Peyer's patch (tissue), 4 donors: Measurements from ENCODE around the gene CACNG1. TPM values are rescaled to one million over a fixed set of nuclear protein-coding genes. Genes with fewer than 3 reads are reported as not detected.

Experiments used
- DNase-seq, 3 donors: peaks; one replicate each; pipeline ENCODE4 v3.0.0-alpha.2; 2017 to 2019
- H3K27ac ChIP-seq, 4 donors: fragments of 200-600 bp; sonication (generic); one replicate each; pipeline ENCODE4 v1.5.1; 2016 to 2019
- H3K27me3 ChIP-seq, 2 donors: fragments of 200-600 bp; sonication (generic); one replicate each; pipeline ENCODE4 v1.5.1; 2019
- H3K36me3 ChIP-seq, 3 donors: fragments of 200-600 bp; sonication (generic); one replicate each; pipeline ENCODE4 v1.5.1; 2016 to 2019
- H3K4me1 ChIP-seq, 4 donors: fragments of 200-600 bp; sonication (generic); one replicate each; pipeline ENCODE4 v1.5.1; 2016 to 2019
- H3K4me3 ChIP-seq, 4 donors: fragments of 200-600 bp; sonication (generic); 1 replicate in 3 of 4; 2 replicates in 1 of 4; pipeline ENCODE4 v1.5.1; 2016 to 2019; ENCODE audit warnings: mild to moderate bottlenecking in 1 of 4
- H3K9me3 ChIP-seq, 4 donors: fragments of 200-600 bp; sonication (generic); one replicate each; pipeline ENCODE4 v1.5.1; 2016 to 2019; ENCODE audit warnings: mild to moderate bottlenecking in 1 of 4
- CTCF ChIP-seq, 6 experiments: fragments of 450-650 bp in 4 of 6; fragments of 200-600 bp in 2 of 6; sonication (generic) in 1 of 6; IDR thresholded peaks; one replicate each; pipeline ENCODE4 v1.5.1; 2017 to 2019; ENCODE audit warnings: antibody characterized with exemption in 6 of 6, mild to moderate bottlenecking in 3 of 6, moderate library complexity in 1 of 6
- POLR2A ChIP-seq, 2 donors: fragments of 450-650 bp; IDR thresholded peaks; one replicate each; pipeline ENCODE4 v1.5.1; 2017; ENCODE audit warnings: antibody characterized with exemption in 2 of 2, mild to moderate bottlenecking in 2 of 2, moderate library complexity in 2 of 2
- total RNA-seq, 4 donors: library from RNA; depleted of rRNA; stranded (reverse); fragments of >200 nt; gene quantifications; one replicate each; pipeline ENCODE4 v1.1.0, GENCODE V29; 2016

Gene CACNG1
- total RNA-seq, 4 donors from 2014 or later = not detected

- no peaks in the 10 kb centered on the region for H3K4me1 ChIP-seq
- no peak overlapping the region for H3K4me3 ChIP-seq
- no peaks in the 10 kb centered on the region for H3K27me3 ChIP-seq
- peak in 1 of 3 donors; percentile 26 for DNase-seq
- TF ChIP-seq CTCF (IDR thresholded peaks at IDR 0.05) = no peak
- no peak for TF ChIP-seq POLR2A (IDR thresholded peaks at IDR 0.05)
- peaks cover 0 to 14% (median 0%) of the 10 kb centered on the region in 4 donors for H3K9me3 ChIP-seq
- H3K27ac ChIP-seq = no peak overlapping the region
- H3K36me3 ChIP-seq = no peaks in the 10 kb centered on the region
Observed at GRCh38 chr17:67052720-67053437, 8.5 kb downstream of the CACNG1 start.

- peaks cover 0 to 8% (median 0%) of the 10 kb centered on the region in 4 donors for H3K9me3 ChIP-seq
- DNase-seq = peak in 1 of 3 donors; percentile 26
- TF ChIP-seq POLR2A (IDR thresholded peaks at IDR 0.05) = no peak
- no peak for TF ChIP-seq CTCF (IDR thresholded peaks at IDR 0.05)
Observed at GRCh38 chr17:67053438-67054000, 9.2 kb downstream of the CACNG1 start.

GRCh38 chr17:67054011-67054591 lies 9.7 kb downstream of the CACNG1 start:
- no peaks in the 10 kb centered on the region for H3K27me3 ChIP-seq
- H3K27ac ChIP-seq = no peak overlapping the region
- peaks cover 0 to 4% (median 0%) of the 10 kb centered on the region in 4 donors for H3K9me3 ChIP-seq
- H3K4me3 ChIP-seq = no peak overlapping the region
- H3K36me3 ChIP-seq = no peaks in the 10 kb centered on the region
- TF ChIP-seq CTCF (IDR thresholded peaks at IDR 0.05) = no peak
- TF ChIP-seq POLR2A (IDR thresholded peaks at IDR 0.05) = no peak
- H3K4me1 ChIP-seq = no peaks in the 10 kb centered on the region
- peak in 1 of 3 donors; percentile 26 for DNase-seq

More at GRCh38 chr17:67053438-67054000, 9.2 kb downstream of the CACNG1 start:
- Histone ChIP-seq H3K4me1 (no peaks in the 10 kb centered on the region), H3K27me3 (no peaks in the 10 kb centered on the region), H3K36me3 (no peaks in the 10 kb centered on the region), H3K4me3 (no peak overlapping the region), H3K27ac (no peak overlapping the region)

- no peaks in the 10 kb centered on the region for H3K27me3 ChIP-seq
- TF ChIP-seq POLR2A (IDR thresholded peaks at IDR 0.05) (no peak), CTCF (IDR thresholded peaks at IDR 0.05) (no peak)
- H3K27ac ChIP-seq = no peak overlapping the region
- H3K4me3 ChIP-seq = no peak overlapping the region
- H3K4me1 ChIP-seq = no peaks in the 10 kb centered on the region
- no peaks in the 10 kb centered on the region for H3K36me3 ChIP-seq
- peaks cover 0 to under 1% (median 0%) of the 10 kb centered on the region in 4 donors for H3K9me3 ChIP-seq
- no peak for DNase-seq
Observed at GRCh38 chr17:67054608-67055007, 10.3 kb downstream of the CACNG1 start.

- Histone ChIP-seq H3K4me3 (no peak overlapping the region), H3K9me3 (no peaks in the 10 kb centered on the region), H3K27ac (no peak overlapping the region), H3K4me1 (no peaks in the 10 kb centered on the region), H3K27me3 (no peaks in the 10 kb centered on the region), H3K36me3 (no peaks in the 10 kb centered on the region)
- no peak for TF ChIP-seq CTCF (IDR thresholded peaks at IDR 0.05)
- no peak for TF ChIP-seq POLR2A (IDR thresholded peaks at IDR 0.05)
- DNase-seq = peak in 1 of 3 donors; percentile 40
Observed at GRCh38 chr17:67055041-67055443, 10.7 kb downstream of the CACNG1 start.
